Measurements from ENCODE around the gene THRAP3.
"Not testable (repeated sequence)": the region's sequence is repeated elsewhere in the genome, so short reads cannot be mapped to it uniquely, and the experiment has no call there.

Gene THRAP3
- 150 to 302 (median 221) reads per million in 4 donors for total RNA-seq

GRCh38 chr1:36223996-36224536 is at the start of gene THRAP3:
TSS of gene THRAP3 (plus strand) at chr1:36224443. CDS start at chr1:36282564, 58,121 bp downstream.
- peak; percentile 99 to 100 (median 100) for DNase-seq

GRCh38 chr1:36174713-36175112 is 49.5 kb upstream of the THRAP3 start:
- DNase-seq: no peak

GRCh38 chr1:36175137-36176095 is 48.8 kb upstream of the THRAP3 start:
- no peak for DNase-seq

GRCh38 chr1:36176106-36176949 is 47.9 kb upstream of the THRAP3 start:
- no peak for DNase-seq

- DNase-seq: no peak
These were observed 46.4 kb upstream of the THRAP3 start for GRCh38 chr1:36177589-36178431.

- no peak for DNase-seq
These were observed 45.6 kb upstream of the THRAP3 start for GRCh38 chr1:36178471-36179219.

- DNase-seq: no peak
These were observed 45.0 kb upstream of the THRAP3 start for GRCh38 chr1:36179220-36179600.

GRCh38 chr1:36182734-36183133 is 41.5 kb upstream of the THRAP3 start:
- DNase-seq: no peak

- no peak for DNase-seq
These were observed 40.9 kb upstream of the THRAP3 start for GRCh38 chr1:36183309-36183856.

GRCh38 chr1:36187800-36188593 is 36.2 kb upstream of the THRAP3 start:
- DNase-seq: peak; percentile 60 to 81 (median 71)

- DNase-seq: not testable (repeated sequence)
These were observed 27.4 kb upstream of the THRAP3 start for GRCh38 chr1:36196805-36197204.

GRCh38 chr1:36198641-36199040 is 25.6 kb upstream of the THRAP3 start:
- no peak for DNase-seq

GRCh38 chr1:36199934-36200741 is 24.1 kb upstream of the THRAP3 start:
- no peak for DNase-seq

GRCh38 chr1:36203027-36203553 is 21.2 kb upstream of the THRAP3 start:
- DNase-seq: no peak

- no peak for DNase-seq
These were observed 20.5 kb upstream of the THRAP3 start for GRCh38 chr1:36203554-36204346.

- no peak for DNase-seq
These were observed 19.8 kb upstream of the THRAP3 start for GRCh38 chr1:36204347-36204909.

GRCh38 chr1:36206323-36206858 is 17.9 kb upstream of the THRAP3 start:
- no peak for DNase-seq

GRCh38 chr1:36207339-36207738 is 16.9 kb upstream of the THRAP3 start:
- no peak for DNase-seq

All from T-helper 1 cell (primary cell).